KBM-7 (cell line): Measurements from ENCODE around the gene HOTAIR.

ENCODE experiments used
- DNase-seq: peaks from one replicate; pipeline ENCODE4 v3.0.0-alpha.2; 2015
- in situ Hi-C: fragments of 300-500 bp; cut with MboI; formaldehyde crosslinking; loops from 2 replicates; pipeline ENCODE4 v1.14.3; 2020; ENCODE audit warnings: low sequenced_read_pairs, low pct_unique_long_range_greater_than_20kb, mixed read lengths

Gene HOTAIR

GRCh38 chr12:53980104-53980801 is 5.5 kb upstream of the HOTAIR start:
- in situ Hi-C loops: no loop called here
- DNase-seq: no peak

- in situ Hi-C loops: no loop called here
- DNase-seq: no peak
Measured at GRCh38 chr12:53978477-53979356, 4.0 kb upstream of the HOTAIR start.

GRCh38 chr12:53977596-53978445 is 3.1 kb upstream of the HOTAIR start:
- in situ Hi-C loops: no loop called here
- no peak for DNase-seq

GRCh38 chr12:53976823-53977595 is 2.3 kb upstream of the HOTAIR start:
- no peak for DNase-seq
- in situ Hi-C loops: no loop called here

- in situ Hi-C loops: no loop called here
- DNase-seq: no peak
Measured at GRCh38 chr12:53976172-53976822, 1.5 kb upstream of the HOTAIR start.

- DNase-seq: no peak
- in situ Hi-C loops: no loop called here
Measured at GRCh38 chr12:53975479-53976152, 862 bp upstream of the HOTAIR start.

- DNase-seq: no peak
- in situ Hi-C loops: no loop called here
Measured at GRCh38 chr12:53975064-53975471, 314 bp upstream of the HOTAIR start.

GRCh38 chr12:53973236-53974042 is 1.3 kb downstream of the HOTAIR start:
- in situ Hi-C loops: no loop called here

GRCh38 chr12:53972722-53973235 is 2.0 kb downstream of the HOTAIR start, which contains the start of gene HOXC11:
Gene HOXC11, plus strand, starts transcription at chr12:53973126. Its CDS starts 116 bp downstream, at chr12:53973242.
- in situ Hi-C loops: no loop called here
- no peak for DNase-seq

More at GRCh38 chr12:53973236-53974042, 1.3 kb downstream of the HOTAIR start:
- no peak for DNase-seq

GRCh38 chr12:53972152-53972702 is 2.5 kb downstream of the HOTAIR start:
- in situ Hi-C loops: no loop called here
- no peak for DNase-seq

- in situ Hi-C loops: no loop called here
- DNase-seq: no peak
Measured at GRCh38 chr12:53971686-53972085, 3.1 kb downstream of the HOTAIR start.

- in situ Hi-C loops: no loop called here
- DNase-seq: no peak
Measured at GRCh38 chr12:53971129-53971528, 3.6 kb downstream of the HOTAIR start.

GRCh38 chr12:53970451-53970850 is 4.3 kb downstream of the HOTAIR start:
- in situ Hi-C loops: no loop called here
- DNase-seq: no peak

- DNase-seq: no peak
- in situ Hi-C loops: no loop called here
Measured at GRCh38 chr12:53969588-53970259, 5.0 kb downstream of the HOTAIR start.

GRCh38 chr12:53968214-53969127 is 6.3 kb downstream of the HOTAIR start:
- no peak for DNase-seq
- in situ Hi-C loops: no loop called here
